Mesodermal cell (in vitro differentiated cells): ENCODE measurements around the gene SFSWAP.

Experiments
- H3K27ac ChIP-seq: 2 replicates; pipeline ENCODE4 v1.7.0; 2013; ENCODE audit warnings: mild to moderate bottlenecking, low read depth, low read length, moderate library complexity; ENCODE audit not compliant: severe bottlenecking
- H3K36me3 ChIP-seq: 2 replicates; pipeline ENCODE4 v1.7.1; 2013; ENCODE audit warnings: mild to moderate bottlenecking, low read length, moderate library complexity; ENCODE audit not compliant: control insufficient read depth, insufficient read depth
- H3K4me1 ChIP-seq: one replicate; pipeline ENCODE4 v1.7.1; 2013; ENCODE audit warnings: mild to moderate bottlenecking, low read length; ENCODE audit not compliant: insufficient read depth, control insufficient read depth, poor library complexity, severe bottlenecking
- H3K4me3 ChIP-seq: 2 replicates; pipeline ENCODE4 v1.7.0; 2013; ENCODE audit warnings: low read length, control low read depth, mild to moderate bottlenecking; ENCODE audit not compliant: insufficient read depth, poor library complexity, severe bottlenecking; ENCODE audit errors: extremely low read depth
- H3K9me3 ChIP-seq: 2 replicates; pipeline ENCODE4 v1.7.1; 2013; ENCODE audit warnings: mild to moderate bottlenecking, low read length, moderate library complexity; ENCODE audit not compliant: control insufficient read depth
- WGBS, 2 experiments: methylation state at CpG; one replicate each; pipeline ENCODE4 v1.1.5; 2013; ENCODE audit warnings: missing lambda C conversion rate in 2 of 2; ENCODE audit not compliant: insufficient coverage in 2 of 2; 5-methylcytosine and 5-hydroxymethylcytosine counted together

The SFSWAP gene

DNA sequence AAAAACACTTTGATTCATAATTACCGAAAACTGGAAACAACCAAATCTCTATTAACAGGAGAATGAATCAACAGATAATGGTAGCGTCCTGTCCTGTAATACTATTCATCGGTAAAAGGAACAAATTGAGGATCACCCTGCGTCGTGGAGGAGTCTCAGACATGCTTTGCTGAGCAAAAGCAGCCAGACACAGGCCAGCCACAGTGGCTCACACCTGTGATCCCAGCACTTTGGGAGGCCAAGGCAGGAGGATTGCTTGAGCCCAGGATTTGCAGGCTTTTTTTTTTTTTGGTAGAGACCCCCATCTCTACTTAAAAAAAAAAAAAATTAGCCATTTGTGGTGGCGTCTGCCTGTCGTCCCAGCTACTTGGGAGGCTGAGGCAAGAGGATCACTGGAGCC is 83.2 kb downstream of the SFSWAP start:
- Histone ChIP-seq H3K4me1 (peaks cover 5% of the 10 kb centered on the region), H3K36me3 (peaks cover 65% of the 10 kb centered on the region), H3K4me3 (no peak overlapping the region), H3K9me3 (no peaks in the 10 kb centered on the region), H3K27ac (no peak overlapping the region)
- WGBS, 2 experiments: 90 to 97% methylated on average over 5 to 6 of the region's 7 CpGs

DNA sequence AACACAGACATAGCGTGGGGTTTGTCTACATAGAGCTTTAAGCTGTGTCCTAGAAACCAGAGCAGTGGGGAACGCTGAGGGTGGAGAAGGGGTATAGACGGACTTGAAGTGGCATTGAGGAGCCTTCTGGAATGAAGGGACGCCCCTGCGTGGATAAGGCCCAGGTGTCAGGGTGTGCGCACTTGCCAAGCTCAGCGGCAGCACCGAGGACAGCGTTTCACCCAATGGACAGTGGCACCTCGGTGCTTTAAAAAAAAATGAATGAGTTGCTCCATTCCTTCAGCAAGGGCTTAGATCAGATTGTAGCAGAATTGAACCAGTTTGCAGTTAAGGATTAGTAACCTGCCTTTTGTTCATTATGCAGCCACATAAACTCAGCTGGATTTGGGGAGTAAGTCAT is 83.7 kb downstream of the SFSWAP start:
- no peak overlapping the region for H3K27ac ChIP-seq
- H3K4me3 ChIP-seq: no peak overlapping the region
- H3K9me3 ChIP-seq: no peaks in the 10 kb centered on the region
- 95% methylated on average over 10 of the region's 10 CpGs for WGBS, 2 experiments
- peaks cover 5% of the 10 kb centered on the region for H3K4me1 ChIP-seq
- H3K36me3 ChIP-seq: peaks cover 65% of the 10 kb centered on the region

GRCh38 chr12:131795064-131795463 is 84.2 kb downstream of the SFSWAP start:
- H3K27ac ChIP-seq: no peak overlapping the region
- WGBS, 2 experiments: 95 to 96% methylated on average over 12 to 14 of the region's 14 CpGs
- H3K36me3 ChIP-seq: peaks cover 65% of the 10 kb centered on the region
- H3K4me1 ChIP-seq: peaks cover 5% of the 10 kb centered on the region
- H3K4me3 ChIP-seq: no peak overlapping the region
- no peaks in the 10 kb centered on the region for H3K9me3 ChIP-seq

- 75 to 80% methylated on average over 12 of the region's 15 CpGs for WGBS, 2 experiments
- Histone ChIP-seq H3K9me3 (no peaks in the 10 kb centered on the region), H3K27ac (no peak overlapping the region), H3K4me3 (no peak overlapping the region), H3K36me3 (peaks cover 62% of the 10 kb centered on the region), H3K4me1 (peaks cover 5% of the 10 kb centered on the region)
Measured at GRCh38 chr12:131795690-131796410, 85.0 kb downstream of the SFSWAP start.

DNA sequence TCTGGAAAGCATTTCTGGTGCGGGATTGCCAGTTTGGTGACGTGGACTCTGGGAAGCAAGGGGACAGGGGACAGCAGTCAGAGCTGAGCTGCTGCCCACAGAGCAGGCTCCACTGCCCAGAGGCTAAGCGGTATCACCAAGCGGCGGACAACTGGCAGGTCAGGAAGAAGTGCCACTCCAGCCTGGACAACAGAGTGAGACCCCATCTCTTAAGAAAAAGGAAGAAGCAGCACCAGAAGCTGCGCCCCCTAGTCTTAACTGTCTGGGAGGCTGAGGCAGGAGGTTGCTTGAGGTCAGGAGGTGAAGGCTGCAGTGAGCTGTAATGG is 85.5 kb downstream of the SFSWAP start:
- Histone ChIP-seq H3K9me3 (no peaks in the 10 kb centered on the region), H3K4me3 (no peak overlapping the region), H3K4me1 (peaks cover 5% of the 10 kb centered on the region), H3K36me3 (peaks cover 58% of the 10 kb centered on the region), H3K27ac (no peak overlapping the region)
- WGBS, 2 experiments: 95% methylated on average over 6 of the region's 6 CpGs

GRCh38 chr12:131796754-131797587 is 86.1 kb downstream of the SFSWAP start:
- Histone ChIP-seq H3K4me3 (no peak overlapping the region), H3K4me1 (peaks cover 5% of the 10 kb centered on the region), H3K9me3 (no peaks in the 10 kb centered on the region), H3K36me3 (peaks cover 58% of the 10 kb centered on the region), H3K27ac (no peak overlapping the region)
- WGBS, 2 experiments: 93 to 97% methylated on average over 22 to 24 of the region's 28 CpGs

- Histone ChIP-seq H3K9me3 (no peaks in the 10 kb centered on the region), H3K27ac (no peak overlapping the region), H3K4me1 (peaks cover 5% of the 10 kb centered on the region), H3K4me3 (no peak overlapping the region), H3K36me3 (peaks cover 60% of the 10 kb centered on the region)
- WGBS, 2 experiments: 98% methylated on average over 10 of the region's 10 CpGs
Measured at GRCh38 chr12:131797588-131797934, 86.7 kb downstream of the SFSWAP start.

- Histone ChIP-seq H3K9me3 (no peaks in the 10 kb centered on the region), H3K27ac (no peak overlapping the region), H3K4me1 (peaks cover 5% of the 10 kb centered on the region), H3K4me3 (no peak overlapping the region), H3K36me3 (peaks cover 51% of the 10 kb centered on the region)
- WGBS, 2 experiments: 92 to 96% methylated on average over 18 to 21 of the region's 21 CpGs
Measured at GRCh38 chr12:131799195-131799594, 88.3 kb downstream of the SFSWAP start.

GRCh38 chr12:131799828-131800593 is 89.1 kb downstream of the SFSWAP start:
- peaks cover 5% of the 10 kb centered on the region for H3K4me1 ChIP-seq

DNA sequence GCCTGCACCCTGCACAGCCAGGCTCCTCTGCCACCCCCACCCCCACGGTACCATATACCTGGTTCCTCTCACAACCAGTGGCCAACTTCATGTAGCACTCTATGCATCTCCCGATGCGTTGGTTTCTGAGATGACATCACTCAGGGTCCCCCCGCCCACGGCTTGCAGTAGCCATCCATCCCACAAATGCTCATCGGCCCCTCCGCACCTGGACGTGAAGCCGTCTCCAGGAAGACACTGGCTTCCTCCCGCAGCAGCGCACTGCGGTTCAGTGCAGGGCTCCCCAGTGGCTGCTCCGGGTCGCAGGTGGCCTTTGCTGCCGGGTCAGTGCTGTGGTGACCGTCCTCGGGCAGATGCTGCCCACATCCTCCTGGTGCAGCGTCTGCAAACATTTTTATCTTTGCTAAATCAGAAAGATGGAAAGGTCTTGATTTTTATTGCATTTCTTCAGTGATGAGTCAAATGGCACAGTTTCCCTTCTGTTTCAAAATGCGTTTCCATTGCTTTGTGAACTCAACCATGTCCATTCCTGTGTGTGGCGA is 89.8 kb downstream of the SFSWAP start:
- H3K27ac ChIP-seq: no peak overlapping the region
- WGBS, 2 experiments: 95 to 96% methylated on average over 17 to 19 of the region's 20 CpGs
- peaks cover 42% of the 10 kb centered on the region for H3K36me3 ChIP-seq
- H3K4me1 ChIP-seq: no peaks in the 10 kb centered on the region
- no peaks in the 10 kb centered on the region for H3K9me3 ChIP-seq
- no peak overlapping the region for H3K4me3 ChIP-seq

More at GRCh38 chr12:131799828-131800593, 89.1 kb downstream of the SFSWAP start:
- Histone ChIP-seq H3K9me3 (no peaks in the 10 kb centered on the region), H3K27ac (no peak overlapping the region), H3K36me3 (peaks cover 46% of the 10 kb centered on the region), H3K4me3 (no peak overlapping the region)
- 95% methylated on average over 20 to 24 of the region's 29 CpGs for WGBS, 2 experiments
